NCI-H128 (cell line): Measurements from ENCODE around the gene GGCX.
"Not testable (repeated sequence)": the region's sequence is repeated elsewhere in the genome, so short reads cannot be mapped to it uniquely, and the experiment has no call there.

ENCODE experiments used
- DNase-seq: peaks from one replicate; lab custom pipeline; 2025; ENCODE audit not compliant: unreplicated experiment; lab: John Stamatoyannopoulos, UW

Gene GGCX

GRCh38 chr2:85594715-85595300, 33.5 kb upstream of the GGCX start:
- DNase-seq: no peak

- DNase-seq: no peak
Observed at GRCh38 chr2:85593023-85593422, 31.7 kb upstream of the GGCX start.

DNA sequence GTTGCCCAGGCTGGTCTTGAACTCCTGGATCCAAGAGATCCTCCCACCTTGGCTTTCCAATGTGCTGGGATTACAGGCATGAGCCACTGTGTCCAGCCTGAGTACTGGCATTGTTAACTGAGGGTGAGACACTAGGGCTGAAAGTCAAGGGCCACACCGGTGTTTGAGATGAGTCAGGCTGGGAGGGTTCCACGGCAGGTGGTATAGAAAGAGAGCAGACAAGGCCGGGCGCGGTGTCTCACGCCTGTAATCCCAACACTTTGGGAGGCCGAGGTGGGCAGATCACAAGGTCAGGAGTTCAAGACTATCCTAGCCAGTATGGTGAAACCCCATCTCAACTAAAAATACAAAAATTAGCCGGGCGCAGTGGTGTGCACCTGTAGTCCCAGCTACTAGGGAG, 31.0 kb upstream of the GGCX start:
- not testable (repeated sequence) for DNase-seq

DNA sequence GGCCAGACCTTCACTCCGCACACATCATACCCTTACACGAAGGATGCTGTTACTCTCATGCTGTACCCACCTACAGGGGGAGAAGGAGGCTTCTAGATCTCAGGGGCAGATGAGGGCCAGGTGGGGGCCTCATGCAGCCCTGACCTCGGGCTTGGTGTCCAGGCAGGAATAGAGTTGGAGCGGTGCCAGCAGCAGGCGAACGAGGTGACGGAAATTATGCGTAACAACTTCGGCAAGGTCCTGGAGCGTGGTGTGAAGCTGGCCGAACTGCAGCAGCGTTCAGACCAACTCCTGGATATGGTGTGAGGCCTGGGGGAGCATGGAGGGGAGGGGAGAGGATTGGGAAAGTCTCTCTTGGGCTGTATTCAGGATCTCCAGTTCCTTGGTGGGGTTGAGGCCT, 30.3 kb upstream of the GGCX start:
- DNase-seq: no peak

GRCh38 chr2:85590950-85591349, 29.7 kb upstream of the GGCX start:
- no peak for DNase-seq

- DNase-seq: no peak
Observed at GRCh38 chr2:85589982-85590791, 28.9 kb upstream of the GGCX start.

GRCh38 chr2:85589181-85589580, 27.9 kb upstream of the GGCX start:
- DNase-seq: no peak

GRCh38 chr2:85588645-85589044, 27.4 kb upstream of the GGCX start:
- DNase-seq: no peak

GRCh38 chr2:85588236-85588635, 26.9 kb upstream of the GGCX start:
- no peak for DNase-seq

DNA sequence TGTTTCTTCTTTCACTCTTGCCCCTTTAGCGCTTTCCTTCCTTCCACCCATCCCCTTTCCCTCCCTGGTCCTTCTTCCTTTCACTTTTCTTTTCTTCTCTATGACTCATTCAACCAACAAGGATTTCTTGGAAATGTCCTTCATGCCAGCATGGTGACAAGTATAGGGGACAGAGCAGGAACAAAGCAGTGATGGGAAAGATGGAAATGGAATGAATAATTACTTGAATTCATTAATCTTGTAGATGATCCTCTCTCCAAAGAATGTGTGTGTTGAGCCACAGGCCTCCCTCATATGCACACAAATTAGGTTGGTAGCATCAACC, 24.4 kb upstream of the GGCX start:
- no peak for DNase-seq

- no peak for DNase-seq
Observed at GRCh38 chr2:85584857-85585780, 23.8 kb upstream of the GGCX start.

GRCh38 chr2:85584354-85584856, 23.1 kb upstream of the GGCX start, which contains the start of gene VAMP5:
Gene VAMP5 (plus strand): TSS chr2:85584431. CDS start chr2:85584491, 60 bp downstream.
- no peak for DNase-seq

- no peak for DNase-seq
Observed at GRCh38 chr2:85583667-85584353, 22.5 kb upstream of the GGCX start.

GRCh38 chr2:85582492-85582891, 21.2 kb upstream of the GGCX start:
- no peak for DNase-seq

DNA sequence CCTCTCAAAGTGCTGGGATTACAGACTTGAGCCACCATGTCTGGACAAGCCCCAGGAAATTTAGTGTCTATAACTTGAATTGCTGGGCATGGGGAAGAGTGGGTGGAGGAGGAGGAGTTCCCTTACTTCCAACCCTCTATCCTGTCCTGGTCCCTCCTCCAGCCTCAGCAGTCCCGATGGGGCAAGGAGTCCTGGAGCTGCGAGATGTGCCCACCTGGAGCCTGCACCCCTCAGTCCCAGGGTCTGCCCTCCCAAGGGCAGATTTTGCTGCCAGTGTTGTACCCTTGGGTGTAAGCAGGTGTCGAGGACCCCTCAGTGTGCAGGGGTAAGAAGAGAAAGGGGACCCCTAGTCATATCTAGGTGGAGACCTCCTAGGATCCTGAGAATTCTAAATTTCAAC, 18.9 kb upstream of the GGCX start:
- no peak for DNase-seq

DNA sequence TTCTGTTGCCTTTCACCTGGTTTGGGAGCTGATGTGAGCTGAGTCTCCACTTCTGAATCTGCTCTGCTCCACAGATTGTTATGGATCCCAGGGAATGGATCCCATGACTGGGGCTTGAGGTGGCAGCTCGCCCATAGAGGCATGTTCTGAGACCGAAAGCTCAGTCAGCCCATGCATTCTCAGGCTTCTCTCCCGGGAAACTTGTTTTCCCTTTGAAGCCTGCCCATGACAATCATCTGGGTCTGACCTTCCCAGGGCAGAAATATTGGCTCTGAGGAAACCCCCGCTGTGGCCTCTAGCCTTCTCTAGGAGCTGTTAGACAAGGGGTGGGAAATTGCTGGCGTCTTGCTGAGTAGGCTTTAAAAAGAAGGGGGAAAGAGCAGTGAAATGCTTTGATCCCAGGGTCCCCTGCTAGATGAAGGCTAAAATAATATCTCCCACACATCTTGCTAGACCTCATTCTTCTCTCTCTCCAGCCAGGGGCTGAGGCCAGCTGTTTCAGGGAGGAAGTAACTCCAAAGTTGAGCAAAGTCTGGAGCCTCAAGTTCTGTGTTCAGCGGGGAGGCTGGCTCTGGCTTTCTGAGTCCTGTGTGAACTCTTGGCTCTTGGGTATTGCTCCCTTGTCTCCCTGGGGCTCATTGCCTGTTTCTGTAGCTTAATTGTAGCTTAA, 18.1 kb upstream of the GGCX start:
- no peak for DNase-seq

- no peak for DNase-seq
Observed at GRCh38 chr2:85578243-85579180, 17.2 kb upstream of the GGCX start.

GRCh38 chr2:85577386-85578242, 16.3 kb upstream of the GGCX start, which contains the start of gene VAMP8:
Gene VAMP8 (plus strand): TSS chr2:85577586. CDS start chr2:85577647, 61 bp downstream.
- DNase-seq: no peak
